Limb (tissue), 2 donors: ENCODE data around the gene FAM83B.
"Not testable (repeated sequence)": the region's sequence is repeated elsewhere in the genome, so short reads cannot be mapped to it uniquely, and the experiment has no call there.

Experiments
- DNase-seq, 2 donors: peaks; one replicate each; pipeline ENCODE4 v3.0.0-alpha.2; 2016; ENCODE audit errors: extremely low spot score in 2 of 2

Gene FAM83B

GRCh38 chr6:54861905-54862616, 15.5 kb downstream of the FAM83B start:
- DNase-seq, result no peak

GRCh38 chr6:54864272-54864671, 17.7 kb downstream of the FAM83B start:
- DNase-seq, result no peak

GRCh38 chr6:54865091-54865631, 18.6 kb downstream of the FAM83B start:
- no peak for DNase-seq

GRCh38 chr6:54868556-54868955, 22.0 kb downstream of the FAM83B start:
- no peak for DNase-seq

- DNase-seq, result no peak
These were observed 27.0 kb downstream of the FAM83B start for GRCh38 chr6:54873599-54873998.

- DNase-seq, result no peak
These were observed 27.9 kb downstream of the FAM83B start for GRCh38 chr6:54874349-54875048.

GRCh38 chr6:54875539-54875938, 29.0 kb downstream of the FAM83B start:
- DNase-seq, result no peak

- no peak for DNase-seq
These were observed 29.8 kb downstream of the FAM83B start for GRCh38 chr6:54876365-54876764.

- DNase-seq, result no peak
These were observed 30.3 kb downstream of the FAM83B start for GRCh38 chr6:54876871-54877270.

- DNase-seq, result no peak
These were observed 31.2 kb downstream of the FAM83B start for GRCh38 chr6:54877713-54878317.

GRCh38 chr6:54878718-54879117, 32.1 kb downstream of the FAM83B start:
- no peak for DNase-seq

- no peak for DNase-seq
These were observed 32.8 kb downstream of the FAM83B start for GRCh38 chr6:54879188-54879985.

- DNase-seq, result no peak
These were observed 34.6 kb downstream of the FAM83B start for GRCh38 chr6:54881067-54881730.

- DNase-seq, result not testable (repeated sequence)
These were observed 35.3 kb downstream of the FAM83B start for GRCh38 chr6:54881891-54882290.

- DNase-seq, result no peak
These were observed 40.5 kb downstream of the FAM83B start for GRCh38 chr6:54886932-54887584.

GRCh38 chr6:54891536-54891935, 45.0 kb downstream of the FAM83B start:
- no peak for DNase-seq

GRCh38 chr6:54892831-54893230, 46.3 kb downstream of the FAM83B start:
- no peak for DNase-seq

GRCh38 chr6:54893818-54894217, 47.2 kb downstream of the FAM83B start:
- no peak for DNase-seq

GRCh38 chr6:54896302-54896701, 49.7 kb downstream of the FAM83B start:
- no peak for DNase-seq

- no peak for DNase-seq
These were observed 51.1 kb downstream of the FAM83B start for GRCh38 chr6:54897462-54898189.
